GM21619 (cell line): ENCODE data around the gene MAP9.
A peak's percentile ranks its signal among the peaks of the same experiment; 100 is the strongest.
"Not testable (repeated sequence)": the region's sequence is repeated elsewhere in the genome, so short reads cannot be mapped to it uniquely, and the experiment has no call there.

Experiments
- ATAC-seq: cut with Tn5 transposase; IDR thresholded peaks from one replicate; pipeline ENCODE4 v1.9.1; 2021; ENCODE audit not compliant: unreplicated experiment

MAP9 gene

GRCh38 chr4:155376387-155377268 is at the start of gene MAP9:
TSS of gene MAP9 (minus strand) at chr4:155376965. CDS start at chr4:155375850, 1,115 bp downstream.
- peak; percentile 98 for ATAC-seq

GRCh38 chr4:155424778-155425177 is 48.0 kb upstream of the MAP9 start:
- not testable (repeated sequence) for ATAC-seq

DNA sequence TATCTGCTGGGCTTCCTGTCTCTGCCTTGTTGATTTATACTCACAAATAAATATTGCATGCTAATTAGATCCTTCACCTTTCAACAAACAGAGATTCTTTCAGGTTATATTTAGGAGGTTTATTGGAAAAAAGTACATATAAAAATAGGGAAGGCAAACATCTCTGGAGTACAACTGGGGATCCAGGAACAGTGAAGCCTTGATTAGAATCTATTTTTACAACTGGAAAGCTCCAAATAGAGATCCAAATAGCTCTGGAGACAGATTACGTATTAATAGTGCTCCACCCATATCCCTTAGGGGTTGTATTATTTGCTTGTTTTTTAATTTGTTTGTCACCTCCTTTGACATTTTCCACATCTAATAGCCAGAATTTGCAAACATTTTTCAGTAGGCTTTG is 46.9 kb upstream of the MAP9 start:
- no peak for ATAC-seq

- no peak for ATAC-seq
Observed at GRCh38 chr4:155419266-155419665, 42.5 kb upstream of the MAP9 start.

GRCh38 chr4:155415662-155416061 is 38.9 kb upstream of the MAP9 start:
- ATAC-seq, result no peak

DNA sequence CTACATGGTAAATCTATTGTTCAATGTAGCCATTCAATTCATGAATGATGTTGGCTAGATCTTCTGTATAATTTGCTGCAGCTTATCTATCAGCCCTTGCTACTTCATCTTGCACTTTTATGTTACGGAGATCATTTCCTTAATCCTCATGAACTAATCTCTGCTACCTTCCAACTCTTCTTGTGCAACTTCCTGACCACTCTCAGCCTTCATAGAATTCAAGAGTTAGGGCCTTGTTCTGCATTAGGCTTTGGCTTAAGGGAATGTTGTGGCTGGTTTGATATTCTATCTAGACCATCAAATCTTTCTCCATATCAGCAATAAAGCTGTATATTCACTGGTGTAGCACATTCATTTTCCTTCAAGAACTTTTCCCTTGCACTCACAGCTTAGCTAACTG is 36.7 kb upstream of the MAP9 start:
- ATAC-seq, result no peak

DNA sequence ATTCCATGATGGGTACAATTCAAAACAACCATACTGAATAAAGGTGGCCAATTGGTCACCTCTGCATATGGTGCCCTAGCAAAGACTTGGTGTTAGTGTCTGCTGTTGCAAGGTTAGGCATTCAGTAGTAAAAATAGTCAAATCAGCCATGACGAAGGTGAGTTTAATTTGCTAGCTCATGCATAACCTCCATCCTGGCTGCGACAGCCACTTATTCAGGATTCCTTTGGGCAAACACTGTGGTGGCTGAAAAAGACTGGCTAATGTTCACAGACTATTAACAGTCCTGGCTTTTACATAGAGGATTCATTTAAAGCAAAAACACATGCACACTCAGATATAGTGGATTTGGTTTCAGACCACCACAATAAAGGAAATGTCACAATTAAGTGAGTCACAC is 34.8 kb upstream of the MAP9 start:
- no peak for ATAC-seq

DNA sequence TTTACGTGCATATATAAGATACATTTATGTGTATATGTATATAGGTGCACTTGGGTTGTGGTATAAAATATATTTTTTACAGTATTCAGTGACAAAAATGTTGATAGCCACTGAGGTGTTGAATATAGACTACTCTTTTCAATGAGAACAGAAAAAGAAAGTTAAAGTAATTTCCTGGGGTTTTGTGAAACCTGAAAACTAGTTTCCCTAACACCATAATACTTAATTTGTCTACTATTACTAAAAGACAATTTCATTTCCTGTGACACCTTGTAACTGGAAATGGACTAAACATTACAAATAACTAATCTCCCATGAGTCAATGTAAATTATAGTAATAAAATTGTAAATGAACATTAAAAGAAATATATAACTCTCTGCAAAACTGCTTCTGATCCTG is 32.0 kb upstream of the MAP9 start:
- peak; percentile 61 for ATAC-seq

DNA sequence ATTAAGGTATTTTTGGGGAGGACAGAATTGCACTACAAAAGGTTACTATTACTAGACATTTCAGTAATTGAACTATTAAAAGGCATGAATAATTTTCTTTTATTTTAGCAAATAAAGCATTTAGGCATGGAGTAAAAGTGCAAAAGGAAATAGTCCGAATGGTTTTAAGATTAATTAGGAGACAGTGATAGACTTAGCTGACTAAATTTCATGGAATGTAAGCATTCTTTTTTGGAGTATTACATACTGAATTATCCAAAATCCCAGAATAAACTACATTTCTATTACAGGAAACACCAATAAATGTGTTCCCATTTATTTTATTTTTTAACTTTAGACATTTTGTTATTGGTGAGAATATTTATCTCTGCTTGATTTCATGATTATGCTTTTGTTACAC is 30.7 kb upstream of the MAP9 start:
- ATAC-seq, result no peak

DNA sequence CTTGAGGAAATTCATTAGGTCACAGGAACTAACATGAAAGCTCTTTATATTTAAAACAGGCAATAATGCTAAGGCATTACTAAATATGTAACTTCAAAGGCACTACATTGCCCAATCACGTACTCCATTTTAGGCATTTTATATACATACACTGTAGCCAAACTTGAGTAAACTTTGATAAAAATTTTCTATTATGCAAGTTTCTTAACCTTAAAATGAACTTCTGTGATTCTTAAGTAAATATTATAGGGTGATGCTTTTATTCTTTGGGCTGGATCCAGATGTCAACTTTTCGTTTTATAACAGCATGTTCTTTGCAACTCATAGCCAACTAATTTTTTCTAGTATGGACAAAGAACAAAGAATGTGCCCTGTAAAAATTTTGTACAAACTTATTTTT is 28.3 kb upstream of the MAP9 start:
- no peak for ATAC-seq

DNA sequence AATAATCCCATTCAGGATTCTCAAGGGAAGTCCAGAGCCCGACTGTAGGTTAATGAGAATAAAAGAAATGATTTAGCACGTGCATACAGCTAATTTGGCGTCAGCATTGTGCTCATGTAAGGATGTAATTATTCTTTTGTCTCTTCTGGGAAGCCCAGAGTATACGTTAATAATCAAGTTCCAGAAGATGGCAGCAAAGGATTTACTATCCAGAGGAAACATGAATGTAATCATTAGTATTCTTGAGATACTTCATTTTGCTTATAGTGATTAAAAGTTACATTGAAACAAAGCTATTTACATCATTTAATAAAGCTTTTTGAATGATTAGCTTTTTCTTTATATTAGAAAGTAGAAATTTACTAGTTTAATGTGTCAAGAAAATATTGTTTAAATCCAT is 27.1 kb upstream of the MAP9 start:
- ATAC-seq, result no peak

GRCh38 chr4:155402941-155403340 is 26.2 kb upstream of the MAP9 start:
- no peak for ATAC-seq

DNA sequence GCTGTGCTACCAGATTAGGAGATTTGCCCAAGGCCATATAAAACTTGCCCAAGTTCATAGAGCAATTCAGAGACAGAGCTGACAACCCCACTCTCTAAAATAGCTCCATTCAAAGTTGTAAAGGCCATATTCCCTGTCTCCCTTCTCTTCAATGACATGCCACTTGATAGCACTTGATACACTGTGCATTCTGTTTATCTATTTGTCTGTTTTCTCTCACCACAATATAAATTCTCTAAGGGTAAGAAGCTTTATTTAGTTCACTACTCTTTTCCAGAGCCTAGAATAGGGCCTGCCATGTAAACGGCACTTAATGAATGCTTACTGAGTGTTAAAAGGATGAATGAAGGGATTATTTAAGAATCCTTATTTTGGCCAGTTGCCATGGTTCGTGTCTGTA is 24.1 kb upstream of the MAP9 start:
- ATAC-seq, result no peak

- no peak for ATAC-seq
Observed at GRCh38 chr4:155399974-155400697, 23.4 kb upstream of the MAP9 start.

DNA sequence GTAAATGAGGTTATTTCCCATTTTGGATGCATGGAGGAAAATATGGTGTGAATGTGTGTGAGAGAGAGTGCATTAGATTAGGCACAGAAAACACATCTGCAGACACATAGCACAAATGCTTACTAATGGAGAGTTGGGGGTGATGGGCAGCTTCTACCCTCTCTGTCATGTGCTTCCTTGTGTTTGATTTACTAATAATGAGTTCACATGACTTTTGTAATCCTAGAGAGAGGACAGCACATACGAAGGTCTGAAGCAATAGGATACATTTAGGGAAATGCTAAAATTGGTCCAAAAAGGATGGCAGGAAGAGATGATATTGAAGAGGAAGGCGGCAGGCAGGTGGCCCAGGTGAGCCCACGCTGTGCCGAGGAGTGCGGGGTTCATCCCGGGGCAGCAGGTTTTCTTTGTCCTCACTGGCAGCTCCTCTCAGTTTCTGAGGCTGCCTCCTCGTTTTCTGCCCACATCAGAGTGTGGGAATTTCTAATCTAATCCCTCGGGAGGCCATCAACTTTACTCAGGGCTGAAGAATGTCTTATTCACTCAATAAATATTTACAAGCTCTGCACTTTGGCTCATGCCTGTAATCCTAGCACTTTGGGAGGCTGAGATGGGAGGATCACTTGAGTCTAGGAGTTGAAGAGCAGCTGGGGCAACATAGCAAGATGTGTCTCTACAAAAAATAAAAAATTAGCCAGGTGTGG is 15.9 kb upstream of the MAP9 start:
- ATAC-seq, result no peak

GRCh38 chr4:155391932-155392331 is 15.2 kb upstream of the MAP9 start:
- no peak for ATAC-seq

- ATAC-seq, result no peak
Observed at GRCh38 chr4:155388162-155388561, 11.4 kb upstream of the MAP9 start.

- ATAC-seq, result no peak
Observed at GRCh38 chr4:155383541-155383940, 6.8 kb upstream of the MAP9 start.

- no peak for ATAC-seq
Observed at GRCh38 chr4:155377276-155377675, 511 bp upstream of the MAP9 start.

GRCh38 chr4:155371432-155372043 is 5.2 kb downstream of the MAP9 start:
- ATAC-seq, result no peak

DNA sequence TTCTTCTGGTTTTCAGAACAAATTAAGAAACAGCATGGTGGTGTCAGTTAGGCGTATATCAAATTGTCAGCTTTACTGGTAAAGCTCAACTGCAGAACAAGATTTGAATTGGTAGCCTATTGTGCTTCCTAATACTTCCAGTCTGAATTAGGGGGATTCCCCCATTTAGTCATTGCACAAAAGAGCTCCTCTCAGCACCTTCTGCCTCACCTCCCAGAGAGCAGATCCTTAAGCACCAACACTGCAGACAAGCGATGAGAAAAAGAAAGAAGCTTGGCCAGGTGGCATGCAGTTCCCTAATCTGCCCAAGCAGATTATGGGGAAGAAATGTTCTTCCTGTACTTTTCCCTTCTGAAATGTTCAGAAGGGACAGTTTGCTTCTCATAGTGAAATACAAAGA is 9.2 kb downstream of the MAP9 start:
- peak; percentile 73 for ATAC-seq
